SK-N-SH treated with all-trans-retinoic acid at 6 μM for 48 hours (cell line): Measurements from ENCODE around the gene NAALADL2.
A peak's percentile ranks its signal among the peaks of the same experiment; 100 is the strongest.

Experiments used
- ATAC-seq: fragments of 200-7000 bp; cut with Tn5 transposase; 3 replicates; pipeline ENCODE4 v1.9.1; 2020; ENCODE audit warnings: mild to moderate bottlenecking, moderate library complexity
- ARNTL ChIP-seq: fragments of 450-650 bp; formaldehyde crosslinking; IDR thresholded peaks from 2 replicates; pipeline ENCODE4 v1.5.0; 2020; ENCODE audit warnings: low read depth, mild to moderate bottlenecking, moderate library complexity, borderline replicate concordance
- BACH2 ChIP-seq: fragments of 250-450 bp; sonication (Bioruptor Pico); IDR thresholded peaks from 2 replicates; pipeline ENCODE4 v1.9.0; 2021; ENCODE audit warnings: mild to moderate bottlenecking, borderline replicate concordance
- CSDC2 ChIP-seq: fragments of 250-450 bp; sonication (Bioruptor Pico); IDR thresholded peaks from 2 replicates; pipeline ENCODE4 v1.5.0; 2020; ENCODE audit warnings: mild to moderate bottlenecking, moderate library complexity
- ESRRG ChIP-seq: fragments of 250-450 bp; sonication (Bioruptor Pico); IDR thresholded peaks from 2 replicates; pipeline ENCODE4 v1.6.1; 2021; ENCODE audit warnings: mild to moderate bottlenecking
- GLIS3 ChIP-seq: fragments of 250-450 bp; sonication (Bioruptor Pico); IDR thresholded peaks from 2 replicates; pipeline ENCODE4 v1.5.0; 2020; ENCODE audit warnings: mild to moderate bottlenecking, moderate library complexity
- ISL1 ChIP-seq: fragments of 250-450 bp; sonication (Bioruptor Pico); IDR thresholded peaks from 2 replicates; pipeline ENCODE4 v2.1.2; 2022; ENCODE audit warnings: mild to moderate bottlenecking, moderate library complexity
- OSR1 ChIP-seq: fragments of 250-450 bp; sonication (Bioruptor Pico); IDR thresholded peaks from 2 replicates; pipeline ENCODE4 v1.8.0; 2022; ENCODE audit warnings: moderate library complexity, mild to moderate bottlenecking, inconsistent platforms
- PPARA ChIP-seq: fragments of 250-450 bp; sonication (Bioruptor Pico); IDR thresholded peaks from 2 replicates; pipeline ENCODE4 v1.5.0; 2020; ENCODE audit warnings: mild to moderate bottlenecking, borderline replicate concordance
- RARB ChIP-seq: fragments of 250-450 bp; sonication (Bioruptor Pico); IDR thresholded peaks from 2 replicates; pipeline ENCODE4 v1.8.0; 2021; ENCODE audit warnings: mild to moderate bottlenecking, moderate library complexity
- SNAI2 ChIP-seq: fragments of 250-450 bp; sonication (Bioruptor Pico); IDR thresholded peaks from 2 replicates; pipeline ENCODE4 v1.5.0; 2020; ENCODE audit warnings: mild to moderate bottlenecking, moderate library complexity
- TCF4 ChIP-seq: fragments of 250-450 bp; sonication (Bioruptor Pico); IDR thresholded peaks from 2 replicates; pipeline ENCODE4 v1.8.0; 2021; ENCODE audit warnings: mild to moderate bottlenecking, moderate library complexity, borderline replicate concordance
- ZC3H10 ChIP-seq: fragments of 250-450 bp; sonication (Bioruptor Pico); IDR thresholded peaks from 2 replicates; pipeline ENCODE4 v1.5.1; 2021; ENCODE audit warnings: mild to moderate bottlenecking, moderate library complexity
- ZFP3 ChIP-seq: fragments of 250-450 bp; sonication (Bioruptor Pico); IDR thresholded peaks from 2 replicates; pipeline ENCODE4 v1.5.0; 2020; ENCODE audit warnings: mild to moderate bottlenecking, moderate library complexity
- ZFP30 ChIP-seq: fragments of 450-650 bp; formaldehyde crosslinking; IDR thresholded peaks from 2 replicates; pipeline ENCODE4 v1.5.0; 2022; ENCODE audit warnings: mild to moderate bottlenecking, moderate library complexity
- ZNF565 ChIP-seq: fragments of 450-650 bp; formaldehyde crosslinking; conservative IDR thresholded peaks from 2 replicates; pipeline ENCODE4 v1.5.0; 2020; ENCODE audit warnings: low read depth, mild to moderate bottlenecking, moderate library complexity
- ZNF70 ChIP-seq: fragments of 450-650 bp; formaldehyde crosslinking; IDR thresholded peaks from 2 replicates; pipeline ENCODE4 v1.5.0; 2020; ENCODE audit warnings: mild to moderate bottlenecking, moderate library complexity
- ZNF8 ChIP-seq: fragments of 450-650 bp; formaldehyde crosslinking; IDR thresholded peaks from 2 replicates; pipeline ENCODE4 v1.5.0; 2020; ENCODE audit warnings: mild to moderate bottlenecking, moderate library complexity
- TF ChIP-seq, protein P1 (sequence below): fragments of 250-450 bp; sonication (Bioruptor Pico); IDR thresholded peaks from 2 replicates; pipeline ENCODE4 v1.8.0; 2020; ENCODE audit warnings: mild to moderate bottlenecking, moderate library complexity, borderline replicate concordance
- TF ChIP-seq, protein P2 (sequence below): fragments of 250-450 bp; sonication (Bioruptor Pico); IDR thresholded peaks from 2 replicates; pipeline ENCODE4 v1.5.1; 2021; ENCODE audit warnings: mild to moderate bottlenecking, moderate library complexity
- TF ChIP-seq, protein P3 (sequence below): fragments of 250-450 bp; sonication (Bioruptor Pico); IDR thresholded peaks from 2 replicates; pipeline ENCODE4 v1.5.0; 2020; ENCODE audit warnings: mild to moderate bottlenecking, moderate library complexity
- TF ChIP-seq, protein P4 (sequence below): fragments of 250-450 bp; sonication (Bioruptor Pico); IDR thresholded peaks from 2 replicates; pipeline ENCODE4 v1.5.1; 2020; ENCODE audit warnings: low read depth, mild to moderate bottlenecking, moderate library complexity

Gene NAALADL2

DNA sequence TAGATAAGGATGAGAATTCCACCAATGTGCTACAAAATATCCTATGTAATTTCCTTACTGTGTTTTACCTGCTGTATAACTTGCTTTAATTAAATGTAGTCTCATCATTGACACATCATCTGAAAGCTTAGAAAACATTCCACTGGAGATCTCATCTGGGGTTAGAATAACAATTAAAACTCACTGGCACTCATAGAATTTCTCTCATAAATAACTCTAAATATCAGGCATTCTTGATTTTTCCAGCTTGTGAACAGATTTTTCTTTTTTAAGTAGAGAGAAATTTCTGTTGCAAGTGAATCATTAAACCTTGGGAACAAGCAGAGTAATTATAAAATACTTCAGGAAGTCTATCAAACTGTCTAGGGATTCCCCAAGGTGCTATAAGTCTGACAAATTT is 843.8 kb downstream of the NAALADL2 start:
- TF ChIP-seq ARNTL (CRISPR knock-in tag) (no peak), ZNF70 (no peak), SNAI2 (CRISPR knock-in tag) (no peak), ESRRG (CRISPR knock-in tag) (no peak), TCF4 (CRISPR knock-in tag) (no peak), OSR1 (no peak), ZFP3 (no peak)
- TF ChIP-seq, protein P1, sequence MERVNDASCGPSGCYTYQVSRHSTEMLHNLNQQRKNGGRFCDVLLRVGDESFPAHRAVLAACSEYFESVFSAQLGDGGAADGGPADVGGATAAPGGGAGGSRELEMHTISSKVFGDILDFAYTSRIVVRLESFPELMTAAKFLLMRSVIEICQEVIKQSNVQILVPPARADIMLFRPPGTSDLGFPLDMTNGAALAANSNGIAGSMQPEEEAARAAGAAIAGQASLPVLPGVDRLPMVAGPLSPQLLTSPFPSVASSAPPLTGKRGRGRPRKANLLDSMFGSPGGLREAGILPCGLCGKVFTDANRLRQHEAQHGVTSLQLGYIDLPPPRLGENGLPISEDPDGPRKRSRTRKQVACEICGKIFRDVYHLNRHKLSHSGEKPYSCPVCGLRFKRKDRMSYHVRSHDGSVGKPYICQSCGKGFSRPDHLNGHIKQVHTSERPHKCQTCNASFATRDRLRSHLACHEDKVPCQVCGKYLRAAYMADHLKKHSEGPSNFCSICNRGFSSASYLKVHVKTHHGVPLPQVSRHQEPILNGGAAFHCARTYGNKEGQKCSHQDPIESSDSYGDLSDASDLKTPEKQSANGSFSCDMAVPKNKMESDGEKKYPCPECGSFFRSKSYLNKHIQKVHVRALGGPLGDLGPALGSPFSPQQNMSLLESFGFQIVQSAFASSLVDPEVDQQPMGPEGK, result no peak
- TF ChIP-seq, protein P2, sequence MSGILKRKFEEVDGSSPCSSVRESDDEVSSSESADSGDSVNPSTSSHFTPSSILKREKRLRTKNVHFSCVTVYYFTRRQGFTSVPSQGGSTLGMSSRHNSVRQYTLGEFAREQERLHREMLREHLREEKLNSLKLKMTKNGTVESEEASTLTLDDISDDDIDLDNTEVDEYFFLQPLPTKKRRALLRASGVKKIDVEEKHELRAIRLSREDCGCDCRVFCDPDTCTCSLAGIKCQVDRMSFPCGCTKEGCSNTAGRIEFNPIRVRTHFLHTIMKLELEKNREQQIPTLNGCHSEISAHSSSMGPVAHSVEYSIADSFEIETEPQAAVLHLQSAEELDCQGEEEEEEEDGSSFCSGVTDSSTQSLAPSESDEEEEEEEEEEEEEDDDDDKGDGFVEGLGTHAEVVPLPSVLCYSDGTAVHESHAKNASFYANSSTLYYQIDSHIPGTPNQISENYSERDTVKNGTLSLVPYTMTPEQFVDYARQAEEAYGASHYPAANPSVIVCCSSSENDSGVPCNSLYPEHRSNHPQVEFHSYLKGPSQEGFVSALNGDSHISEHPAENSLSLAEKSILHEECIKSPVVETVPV, result no peak
- ATAC-seq, result no peak

DNA sequence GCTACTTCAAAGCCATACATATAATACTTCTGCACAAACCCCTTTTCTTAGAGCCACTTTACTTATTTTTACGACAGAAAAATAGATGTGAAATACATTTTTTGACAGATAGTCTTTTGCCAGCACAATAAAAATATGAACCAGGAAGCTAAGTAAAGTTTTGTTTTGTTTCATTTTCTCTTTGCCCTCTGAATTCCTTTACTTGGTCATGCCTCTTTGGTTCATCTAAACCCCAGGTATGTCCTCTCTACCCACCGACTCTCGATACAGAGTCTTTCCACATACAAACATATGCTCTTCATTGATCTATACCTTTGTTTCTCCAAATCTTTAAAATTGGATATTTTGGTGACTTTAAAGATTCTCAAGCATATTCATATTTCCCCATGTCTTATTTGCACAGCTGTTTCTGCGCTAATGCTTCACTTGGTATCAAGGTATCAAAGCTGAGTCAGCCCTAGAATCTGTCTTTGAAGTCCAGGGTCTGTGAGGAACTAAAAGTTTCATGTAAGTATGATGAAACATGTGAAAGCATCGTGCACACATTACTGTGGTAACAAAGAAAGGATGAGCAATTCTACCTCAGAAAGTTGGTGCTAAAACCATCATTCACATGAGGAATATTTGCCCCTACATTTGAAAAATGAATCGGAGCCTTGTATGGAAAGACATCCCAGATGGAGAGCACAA is 845.4 kb downstream of the NAALADL2 start:
- TF ChIP-seq, protein P3, sequence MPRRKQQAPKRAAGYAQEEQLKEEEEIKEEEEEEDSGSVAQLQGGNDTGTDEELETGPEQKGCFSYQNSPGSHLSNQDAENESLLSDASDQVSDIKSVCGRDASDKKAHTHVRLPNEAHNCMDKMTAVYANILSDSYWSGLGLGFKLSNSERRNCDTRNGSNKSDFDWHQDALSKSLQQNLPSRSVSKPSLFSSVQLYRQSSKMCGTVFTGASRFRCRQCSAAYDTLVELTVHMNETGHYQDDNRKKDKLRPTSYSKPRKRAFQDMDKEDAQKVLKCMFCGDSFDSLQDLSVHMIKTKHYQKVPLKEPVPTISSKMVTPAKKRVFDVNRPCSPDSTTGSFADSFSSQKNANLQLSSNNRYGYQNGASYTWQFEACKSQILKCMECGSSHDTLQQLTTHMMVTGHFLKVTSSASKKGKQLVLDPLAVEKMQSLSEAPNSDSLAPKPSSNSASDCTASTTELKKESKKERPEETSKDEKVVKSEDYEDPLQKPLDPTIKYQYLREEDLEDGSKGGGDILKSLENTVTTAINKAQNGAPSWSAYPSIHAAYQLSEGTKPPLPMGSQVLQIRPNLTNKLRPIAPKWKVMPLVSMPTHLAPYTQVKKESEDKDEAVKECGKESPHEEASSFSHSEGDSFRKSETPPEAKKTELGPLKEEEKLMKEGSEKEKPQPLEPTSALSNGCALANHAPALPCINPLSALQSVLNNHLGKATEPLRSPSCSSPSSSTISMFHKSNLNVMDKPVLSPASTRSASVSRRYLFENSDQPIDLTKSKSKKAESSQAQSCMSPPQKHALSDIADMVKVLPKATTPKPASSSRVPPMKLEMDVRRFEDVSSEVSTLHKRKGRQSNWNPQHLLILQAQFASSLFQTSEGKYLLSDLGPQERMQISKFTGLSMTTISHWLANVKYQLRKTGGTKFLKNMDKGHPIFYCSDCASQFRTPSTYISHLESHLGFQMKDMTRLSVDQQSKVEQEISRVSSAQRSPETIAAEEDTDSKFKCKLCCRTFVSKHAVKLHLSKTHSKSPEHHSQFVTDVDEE (CRISPR knock-in tag), result no peak
- no peak for TF ChIP-seq PPARA (CRISPR knock-in tag)
- TF ChIP-seq CSDC2, result no peak
- TF ChIP-seq, protein P1, result no peak
- TF ChIP-seq, protein P4, sequence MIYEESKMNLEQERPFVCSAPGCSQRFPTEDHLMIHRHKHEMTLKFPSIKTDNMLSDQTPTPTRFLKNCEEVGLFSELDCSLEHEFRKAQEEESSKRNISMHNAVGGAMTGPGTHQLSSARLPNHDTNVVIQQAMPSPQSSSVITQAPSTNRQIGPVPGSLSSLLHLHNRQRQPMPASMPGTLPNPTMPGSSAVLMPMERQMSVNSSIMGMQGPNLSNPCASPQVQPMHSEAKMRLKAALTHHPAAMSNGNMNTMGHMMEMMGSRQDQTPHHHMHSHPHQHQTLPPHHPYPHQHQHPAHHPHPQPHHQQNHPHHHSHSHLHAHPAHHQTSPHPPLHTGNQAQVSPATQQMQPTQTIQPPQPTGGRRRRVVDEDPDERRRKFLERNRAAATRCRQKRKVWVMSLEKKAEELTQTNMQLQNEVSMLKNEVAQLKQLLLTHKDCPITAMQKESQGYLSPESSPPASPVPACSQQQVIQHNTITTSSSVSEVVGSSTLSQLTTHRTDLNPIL (CRISPR knock-in tag), result no peak
- no peak for TF ChIP-seq ZNF565 (CRISPR knock-in tag)
- no peak for TF ChIP-seq GLIS3
- TF ChIP-seq SNAI2 (CRISPR knock-in tag), result no peak
- TF ChIP-seq ZNF8 (CRISPR knock-in tag), result no peak
- no peak for TF ChIP-seq ARNTL (CRISPR knock-in tag)
- no peak for TF ChIP-seq ZNF70
- TF ChIP-seq ZC3H10 (CRISPR knock-in tag), result no peak
- no peak for TF ChIP-seq OSR1
- TF ChIP-seq TCF4 (CRISPR knock-in tag), result no peak
- TF ChIP-seq BACH2 (CRISPR knock-in tag), result no peak
- TF ChIP-seq, all 23 proteins: peak for 0
- ATAC-seq, result no peak

DNA sequence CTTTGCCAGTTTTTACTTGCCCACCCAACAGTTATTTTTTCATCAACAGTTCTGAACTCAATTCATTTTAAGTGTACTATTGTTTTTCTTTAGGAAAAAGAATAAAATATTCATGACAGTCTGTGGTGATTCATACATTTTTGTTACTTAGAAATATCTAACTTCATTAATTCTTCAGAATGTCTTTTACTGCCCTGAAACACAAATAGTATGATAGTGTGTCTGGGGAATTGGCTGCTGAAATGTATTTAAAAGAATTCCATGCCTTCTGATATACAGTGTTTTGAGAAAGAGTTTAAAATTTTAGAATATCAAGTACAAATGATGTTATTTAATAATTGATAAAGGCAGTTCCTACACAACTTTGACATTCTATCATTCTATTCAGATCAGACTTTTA is 854.1 kb downstream of the NAALADL2 start:
- no peak for TF ChIP-seq ESRRG (CRISPR knock-in tag)
- TF ChIP-seq BACH2 (CRISPR knock-in tag), result no peak
- TF ChIP-seq TCF4 (CRISPR knock-in tag), result no peak
- no peak for TF ChIP-seq ZC3H10 (CRISPR knock-in tag)
- no peak for TF ChIP-seq RARB (CRISPR knock-in tag)
- TF ChIP-seq, protein P4 (CRISPR knock-in tag), result no peak
- no peak for TF ChIP-seq PPARA (CRISPR knock-in tag)
- no peak for TF ChIP-seq ARNTL (CRISPR knock-in tag)
- TF ChIP-seq ZFP30, result no peak
- TF ChIP-seq, protein P3 (CRISPR knock-in tag), result no peak
- TF ChIP-seq SNAI2 (CRISPR knock-in tag), result no peak
- no peak for TF ChIP-seq ISL1 (CRISPR knock-in tag)
- no peak for TF ChIP-seq GLIS3
- no peak for TF ChIP-seq CSDC2
- TF ChIP-seq OSR1, result no peak
- no peak for TF ChIP-seq ZNF565 (CRISPR knock-in tag)
- peak; percentile 34; the same call in 1 of the 3 replicates for ATAC-seq
